Measurements from ENCODE around the gene PLD1. TPM values are rescaled to one million over a fixed set of nuclear protein-coding genes. Genes with fewer than 3 reads are reported as not detected.

PLD1 gene
- total and polyA plus RNA-seq, 10 donors: 3.0 to 75.2 (median 54.0) TPM

- DNase-seq: no peak
- WGBS, 5 donors: 93 to 99% (median 96%) methylated on average over 1 of the region's 1 CpG
- Histone ChIP-seq H3K27me3 (replicated peaks in 1 of 7) (no peaks in the 10 kb centered on the region), H3K4me3 (no peak overlapping the region), H3K4me1 (peaks cover 3 to 25% (median 7%) of the 10 kb centered on the region in 6 donors), H3K27ac (peak overlapping the region in 2 of 8 donors; percentile 45 to 66), H3K9me3 (no peaks in the 10 kb centered on the region), H3K36me3 (peaks cover 0 to 75% (median 3%) of the 10 kb centered on the region in 6 donors)
- intact Hi-C loops (cut with DNase I; ENCODE audit: low total_unique reads): no loop called here
- TF ChIP-seq POLR2AphosphoS5 (IDR thresholded peaks at IDR 0.05) (no peak), CTCF (IDR thresholded peaks at IDR 0.05 in 8 of 11, conservative IDR thresholded peaks at IDR 0.05 in 3 of 11) (no peak), POLR2A (IDR thresholded peaks at IDR 0.05) (no peak)
Measured at GRCh38 chr3:171691485-171691884, 118.8 kb downstream of the PLD1 start.

GRCh38 chr3:171690281-171690680 lies 120.0 kb downstream of the PLD1 start:
- H3K27me3 ChIP-seq (replicated peaks in 1 of 7): no peaks in the 10 kb centered on the region
- peaks cover 0 to 77% (median 3%) of the 10 kb centered on the region in 6 donors for H3K36me3 ChIP-seq
- H3K9me3 ChIP-seq: no peaks in the 10 kb centered on the region
- no peak for TF ChIP-seq CTCF (IDR thresholded peaks at IDR 0.05 in 8 of 11, conservative IDR thresholded peaks at IDR 0.05 in 3 of 11)
- peaks cover 0 to 25% (median 7%) of the 10 kb centered on the region in 6 donors for H3K4me1 ChIP-seq
- no peak for DNase-seq
- H3K4me3 ChIP-seq: no peak overlapping the region
- intact Hi-C loops (cut with DNase I; ENCODE audit: low total_unique reads): no loop called here
- peak overlapping the region in 5 of 8 donors; percentile 45 to 66 (median 56) for H3K27ac ChIP-seq

- H3K27me3 ChIP-seq (replicated peaks in 1 of 7): no peaks in the 10 kb centered on the region
- no peak overlapping the region for H3K4me3 ChIP-seq
- peak overlapping the region in 3 of 8 donors; percentile 11 to 24 (median 20) for H3K27ac ChIP-seq
- H3K4me1 ChIP-seq: peaks cover 0 to 25% (median 7%) of the 10 kb centered on the region in 6 donors
- H3K9me3 ChIP-seq: no peaks in the 10 kb centered on the region
- WGBS, 5 donors: 78 to 91% (median 89%) methylated on average over 8 of the region's 8 CpGs
- intact Hi-C loops (cut with DNase I; ENCODE audit: low total_unique reads): no loop called here
- DNase-seq: no peak
- TF ChIP-seq CTCF (IDR thresholded peaks at IDR 0.05 in 8 of 11, conservative IDR thresholded peaks at IDR 0.05 in 3 of 11): no peak
- no peak for TF ChIP-seq POLR2AphosphoS5 (IDR thresholded peaks at IDR 0.05)
- TF ChIP-seq POLR2A (IDR thresholded peaks at IDR 0.05): no peak
- peaks cover 0 to 79% (median 3%) of the 10 kb centered on the region in 6 donors for H3K36me3 ChIP-seq
Measured at GRCh38 chr3:171688593-171688992, 121.7 kb downstream of the PLD1 start.

- Histone ChIP-seq H3K27me3 (replicated peaks in 1 of 7) (no peaks in the 10 kb centered on the region), H3K4me1 (peaks cover 0 to 25% (median 7%) of the 10 kb centered on the region in 6 donors), H3K27ac (peak overlapping the region in 4 of 8 donors; percentile 3 to 24 (median 16)), H3K4me3 (no peak overlapping the region), H3K9me3 (no peaks in the 10 kb centered on the region), H3K36me3 (peaks cover 0 to 73% (median 3%) of the 10 kb centered on the region in 6 donors)
- TF ChIP-seq CTCF (IDR thresholded peaks at IDR 0.05 in 8 of 11, conservative IDR thresholded peaks at IDR 0.05 in 3 of 11): no peak
- TF ChIP-seq POLR2A (IDR thresholded peaks at IDR 0.05): no peak
- TF ChIP-seq POLR2AphosphoS5 (IDR thresholded peaks at IDR 0.05): no peak
- no peak for DNase-seq
- intact Hi-C loops (cut with DNase I; ENCODE audit: low total_unique reads): no loop called here
Measured at GRCh38 chr3:171688002-171688401, 122.3 kb downstream of the PLD1 start.
